Measurements from ENCODE around the gene JAM2.

GRCh38 chr21:25635310-25635709, 3.7 kb upstream of the JAM2 start:
- TF ChIP-seq CTCF (IDR thresholded peaks at IDR 0.05) (no peak), POLR2A (IDR thresholded peaks at IDR 0.05) (no peak), EP300 (IDR thresholded peaks at IDR 0.05) (no peak), POLR2AphosphoS5 (IDR thresholded peaks at IDR 0.05) (no peak)

Data from gastroesophageal sphincter (tissue), 3 donors.